Stimulated activated naive CD8-positive, alpha-beta T cell treated with anti-CD3 and anti-CD28 coated beads, Interleukin-15, Interleukin-2, amounts not matched to agents 100 U/mL and 50 U/mL, for 24 hours (primary cell): ENCODE measurements around the gene RAPGEF2.
"Not testable (repeated sequence)": the region's sequence is repeated elsewhere in the genome, so short reads cannot be mapped to it uniquely, and the experiment has no call there.

ENCODE experiments used
- ATAC-seq: fragments of 150-1000 bp; cut with Tn5 transposase; one replicate; pipeline ENCODE4 v1.10.0; 2021
- DNase-seq: peaks from one replicate; pipeline ENCODE4 v3.0.0; 2021

The RAPGEF2 gene, protein sequence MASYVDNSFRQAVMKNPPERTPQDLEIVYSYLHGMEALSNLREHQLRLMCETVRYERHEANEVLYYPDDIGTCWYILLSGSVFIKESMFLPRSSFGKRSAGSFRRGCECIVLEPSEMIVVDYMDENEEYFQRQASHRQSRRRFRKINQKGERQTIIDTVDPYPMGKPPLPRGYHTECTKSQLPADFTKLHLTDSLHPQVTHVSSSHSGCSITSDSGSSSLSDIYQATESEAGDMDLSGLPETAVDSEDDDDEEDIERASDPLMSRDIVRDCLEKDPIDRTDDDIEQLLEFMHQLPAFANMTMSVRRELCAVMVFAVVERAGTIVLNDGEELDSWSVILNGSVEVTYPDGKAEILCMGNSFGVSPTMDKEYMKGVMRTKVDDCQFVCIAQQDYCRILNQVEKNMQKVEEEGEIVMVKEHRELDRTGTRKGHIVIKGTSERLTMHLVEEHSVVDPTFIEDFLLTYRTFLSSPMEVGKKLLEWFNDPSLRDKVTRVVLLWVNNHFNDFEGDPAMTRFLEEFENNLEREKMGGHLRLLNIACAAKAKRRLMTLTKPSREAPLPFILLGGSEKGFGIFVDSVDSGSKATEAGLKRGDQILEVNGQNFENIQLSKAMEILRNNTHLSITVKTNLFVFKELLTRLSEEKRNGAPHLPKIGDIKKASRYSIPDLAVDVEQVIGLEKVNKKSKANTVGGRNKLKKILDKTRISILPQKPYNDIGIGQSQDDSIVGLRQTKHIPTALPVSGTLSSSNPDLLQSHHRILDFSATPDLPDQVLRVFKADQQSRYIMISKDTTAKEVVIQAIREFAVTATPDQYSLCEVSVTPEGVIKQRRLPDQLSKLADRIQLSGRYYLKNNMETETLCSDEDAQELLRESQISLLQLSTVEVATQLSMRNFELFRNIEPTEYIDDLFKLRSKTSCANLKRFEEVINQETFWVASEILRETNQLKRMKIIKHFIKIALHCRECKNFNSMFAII (N-terminal part only)

DNA sequence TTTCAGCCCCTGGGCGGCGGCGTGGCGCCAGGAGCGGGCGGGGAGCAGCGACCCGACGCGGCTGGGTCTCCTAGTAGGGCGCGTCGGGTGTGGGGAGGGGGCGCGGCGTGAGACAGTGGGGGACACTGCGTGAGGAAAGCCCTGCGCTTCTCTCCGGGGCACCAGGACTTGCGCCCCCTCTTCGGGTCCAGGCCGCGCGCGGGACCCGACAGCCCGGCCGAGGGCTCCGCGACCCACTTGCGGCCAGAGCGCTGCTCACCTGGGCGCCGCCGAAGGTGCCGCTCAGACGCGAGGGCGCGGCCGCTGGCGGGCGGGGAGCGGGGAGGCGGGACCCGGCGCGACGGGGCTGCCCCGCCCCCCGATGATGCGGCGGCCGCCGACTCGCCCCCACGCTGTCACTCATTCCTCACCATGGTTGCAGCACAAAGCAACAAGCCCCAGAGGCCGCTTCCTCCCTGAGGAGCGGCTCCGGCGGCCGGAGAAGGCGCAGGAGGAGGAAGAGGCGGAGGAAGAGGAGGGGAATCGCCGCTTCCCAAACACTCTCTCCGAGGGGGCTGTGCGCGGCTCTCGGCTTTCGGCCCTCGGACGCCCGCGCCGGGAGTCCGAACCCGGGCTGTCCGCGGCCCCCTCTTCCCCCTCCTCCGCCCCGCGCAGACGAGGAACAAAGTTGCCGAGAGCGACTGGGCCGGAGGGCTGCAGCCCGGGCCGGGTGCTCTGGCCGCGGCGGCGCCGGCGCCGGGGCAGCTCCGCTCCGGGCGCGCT is at the start of gene RAPGEF2:
RAPGEF2 (plus strand) TSS at position 458 of the 762 bp plus-strand sequence. CDS start 1,084 bp downstream, outside the sequence.
- ATAC-seq, result peak; percentile 88

DNA sequence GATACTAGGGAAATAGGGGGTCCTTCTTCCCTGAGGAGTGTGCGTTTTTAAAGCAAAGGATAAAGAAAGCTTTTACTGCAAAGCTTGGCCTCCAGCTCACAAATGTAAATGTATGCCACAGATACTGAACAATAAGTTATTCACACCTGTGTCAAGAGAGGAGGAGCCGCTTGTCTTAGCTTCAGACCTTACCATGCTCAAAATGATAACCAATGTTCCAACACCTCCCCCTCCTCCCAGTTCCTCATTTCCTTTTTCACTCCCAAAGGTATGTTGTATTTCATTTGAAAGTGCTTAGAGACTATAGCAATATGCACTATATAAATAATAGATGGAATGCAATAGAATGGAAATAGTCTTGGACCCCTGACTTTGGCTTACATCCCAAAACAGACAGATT is 47.0 kb upstream of the RAPGEF2 start:
- ATAC-seq (no peak), DNase-seq (no peak)

More for the DNA sequence above, at the start of gene RAPGEF2:
- DNase-seq, result peak; percentile 89

DNA sequence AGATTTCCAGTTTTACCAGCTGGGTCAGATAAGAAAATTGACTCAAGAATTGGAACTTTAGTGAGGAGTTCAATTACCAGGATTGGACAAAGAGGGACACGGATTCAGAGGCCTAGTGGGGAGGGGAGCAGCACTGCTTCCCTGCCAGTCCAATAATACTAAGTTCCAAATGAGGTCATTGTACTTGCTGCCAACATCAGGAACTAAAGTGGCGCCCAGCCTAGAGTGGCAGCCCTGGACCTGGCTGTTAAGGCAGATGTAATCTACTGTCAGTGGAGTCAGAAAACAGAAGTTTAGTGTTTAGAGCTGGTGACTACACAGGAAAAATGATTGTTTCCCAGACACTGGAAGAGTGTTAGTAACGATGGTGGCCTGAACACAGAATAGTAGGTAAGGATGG is 42.7 kb upstream of the RAPGEF2 start:
- ATAC-seq (no peak), DNase-seq (no peak)

DNA sequence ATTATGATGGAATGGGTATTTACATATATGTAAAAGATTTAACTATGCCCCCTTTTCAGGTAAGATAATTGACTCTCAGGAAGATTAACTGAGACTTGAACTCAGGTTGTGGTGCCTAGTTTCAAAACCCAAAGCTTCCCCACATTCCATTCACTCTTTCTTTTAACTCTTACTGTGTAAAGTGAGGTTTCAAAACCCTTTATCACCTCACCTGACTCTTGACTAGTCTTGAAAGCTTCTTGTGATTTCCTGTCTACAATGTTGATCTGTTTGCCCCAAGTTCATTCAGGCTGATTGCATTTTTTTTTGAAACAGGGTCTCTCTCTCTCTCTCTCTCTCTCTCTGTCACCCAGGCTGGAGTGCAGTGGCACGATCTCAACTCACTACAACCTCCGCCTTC is 40.5 kb upstream of the RAPGEF2 start:
- no peak for DNase-seq
- no peak for ATAC-seq

DNA sequence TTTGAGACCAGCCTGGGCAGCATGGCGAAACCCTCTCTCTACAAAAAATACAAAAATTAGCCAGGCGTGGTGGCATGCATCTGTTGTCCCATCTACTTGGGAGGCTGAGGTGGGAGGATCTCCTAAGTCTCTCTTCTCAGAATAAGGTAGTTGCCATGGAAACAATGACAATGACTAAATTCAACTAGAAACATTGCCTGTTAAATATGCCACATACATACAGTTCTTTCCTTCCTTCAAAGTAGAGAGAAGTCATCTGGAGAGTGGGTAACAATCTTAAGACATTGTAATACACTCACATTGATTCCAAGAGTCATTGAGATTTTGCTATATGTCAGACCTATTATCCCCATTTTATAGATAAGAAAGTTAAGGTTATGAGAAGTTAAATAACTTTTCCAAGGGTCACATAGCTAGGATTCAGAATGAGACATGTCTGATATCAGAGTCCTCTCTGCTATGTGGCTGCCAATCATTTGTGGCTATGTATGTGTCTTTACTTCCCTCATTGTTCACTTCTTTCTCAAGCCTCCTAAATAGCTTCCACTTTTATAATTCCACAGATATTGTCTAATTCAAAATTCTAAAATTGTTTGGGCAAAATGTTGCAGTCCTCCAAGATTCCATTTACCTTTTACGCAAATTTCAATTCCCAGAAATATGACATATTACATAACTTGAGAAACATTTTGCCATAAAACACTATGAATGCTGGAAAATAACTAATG is 37.2 kb upstream of the RAPGEF2 start:
- ATAC-seq (no peak), DNase-seq (no peak)

DNA sequence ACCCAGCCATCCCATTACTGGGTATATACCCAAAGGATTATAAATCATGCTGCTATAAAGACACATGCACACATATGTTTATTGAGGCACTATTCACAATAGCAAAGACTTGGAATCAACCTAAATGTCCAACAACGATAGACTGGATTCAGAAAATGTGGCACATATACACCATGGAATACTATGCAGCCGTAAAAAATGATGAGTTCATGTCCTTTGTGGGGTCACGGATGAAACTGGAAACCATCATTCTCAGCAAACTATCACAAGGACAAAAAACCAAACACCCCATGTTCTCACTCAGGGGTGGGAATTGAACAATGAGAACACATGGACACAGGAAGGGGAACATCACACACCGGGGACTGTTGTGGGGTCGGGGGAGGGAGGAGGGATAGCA is 34.7 kb upstream of the RAPGEF2 start:
- ATAC-seq, DNase-seq: not testable (repeated sequence)

DNA sequence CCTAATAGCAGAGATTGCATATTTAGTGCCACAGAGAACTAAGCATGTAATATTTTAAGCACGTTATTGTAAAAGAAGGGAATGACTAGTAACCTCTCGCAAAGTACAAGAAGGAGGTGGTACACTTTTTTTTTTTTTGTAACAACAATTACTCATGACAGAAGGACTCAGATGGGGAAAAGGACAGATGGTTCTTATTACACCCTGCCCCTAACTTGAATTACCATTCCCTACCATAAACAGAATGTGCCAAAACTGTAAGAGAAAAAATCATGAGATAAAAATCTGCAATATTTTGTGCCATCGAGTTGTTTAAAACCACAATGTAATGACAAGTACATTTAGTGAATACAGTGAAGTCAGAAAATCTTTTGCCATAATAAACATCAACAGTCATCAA is 33.0 kb upstream of the RAPGEF2 start:
- DNase-seq, result no peak
- no peak for ATAC-seq

DNA sequence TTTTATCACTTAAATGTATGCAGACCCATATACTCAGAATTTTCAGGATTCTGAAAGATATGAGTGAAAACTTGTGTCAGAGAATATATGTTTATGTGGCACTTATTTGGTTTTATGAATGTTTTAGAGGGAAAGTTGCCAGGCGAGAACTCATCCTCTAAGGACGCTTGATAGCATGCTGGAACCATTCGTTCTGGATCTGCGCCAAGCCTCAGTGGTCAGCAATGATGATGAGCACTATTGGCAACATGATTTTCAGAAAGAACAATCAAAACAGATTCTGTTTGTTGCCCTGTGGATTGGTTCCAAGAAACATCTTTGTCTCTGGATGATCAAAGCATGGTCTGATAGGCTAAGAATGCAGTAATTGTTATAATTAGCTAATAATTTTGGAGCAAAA is 32.1 kb upstream of the RAPGEF2 start:
- no peak for ATAC-seq

DNA sequence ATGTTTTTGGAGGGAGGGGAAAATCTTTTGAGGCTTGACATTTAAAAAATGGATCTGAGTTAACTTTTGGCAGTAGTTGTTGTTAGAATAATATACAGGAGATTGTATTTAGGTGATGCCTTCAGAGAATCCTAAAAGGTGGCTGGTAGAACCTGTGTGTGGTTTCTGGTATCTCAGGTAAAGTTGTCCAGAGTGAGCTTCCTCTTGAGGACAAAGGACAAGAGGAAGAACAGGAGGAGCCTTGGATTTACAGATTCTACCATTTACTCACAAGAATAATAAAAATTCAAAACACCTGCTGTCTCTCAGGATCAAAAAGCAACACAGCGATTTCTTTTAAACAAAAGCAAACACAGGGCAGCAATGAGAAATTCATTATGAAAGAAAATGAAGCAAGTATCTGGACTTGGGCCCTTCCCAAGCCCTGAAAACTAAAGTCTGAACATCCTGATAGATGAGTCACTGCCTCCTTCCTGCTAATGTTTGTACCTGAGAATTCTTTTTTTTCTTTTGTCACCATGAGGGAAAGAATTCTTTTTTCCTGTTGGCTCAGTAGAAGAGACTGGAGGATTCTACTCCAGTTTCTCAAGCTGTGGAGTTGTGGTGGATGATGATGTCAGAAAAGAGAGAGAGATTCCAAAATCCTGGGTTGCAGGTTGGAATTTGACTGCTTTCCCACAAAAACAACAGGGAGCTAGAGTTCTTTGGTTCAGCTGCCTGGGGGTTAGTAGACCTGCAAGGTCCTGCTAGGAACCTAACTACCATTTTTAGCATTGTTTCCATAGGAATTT is 31.5 kb upstream of the RAPGEF2 start:
- no peak for ATAC-seq
- DNase-seq, result no peak

More for the DNA sequence above, 32.1 kb upstream of the RAPGEF2 start:
- no peak for DNase-seq

DNA sequence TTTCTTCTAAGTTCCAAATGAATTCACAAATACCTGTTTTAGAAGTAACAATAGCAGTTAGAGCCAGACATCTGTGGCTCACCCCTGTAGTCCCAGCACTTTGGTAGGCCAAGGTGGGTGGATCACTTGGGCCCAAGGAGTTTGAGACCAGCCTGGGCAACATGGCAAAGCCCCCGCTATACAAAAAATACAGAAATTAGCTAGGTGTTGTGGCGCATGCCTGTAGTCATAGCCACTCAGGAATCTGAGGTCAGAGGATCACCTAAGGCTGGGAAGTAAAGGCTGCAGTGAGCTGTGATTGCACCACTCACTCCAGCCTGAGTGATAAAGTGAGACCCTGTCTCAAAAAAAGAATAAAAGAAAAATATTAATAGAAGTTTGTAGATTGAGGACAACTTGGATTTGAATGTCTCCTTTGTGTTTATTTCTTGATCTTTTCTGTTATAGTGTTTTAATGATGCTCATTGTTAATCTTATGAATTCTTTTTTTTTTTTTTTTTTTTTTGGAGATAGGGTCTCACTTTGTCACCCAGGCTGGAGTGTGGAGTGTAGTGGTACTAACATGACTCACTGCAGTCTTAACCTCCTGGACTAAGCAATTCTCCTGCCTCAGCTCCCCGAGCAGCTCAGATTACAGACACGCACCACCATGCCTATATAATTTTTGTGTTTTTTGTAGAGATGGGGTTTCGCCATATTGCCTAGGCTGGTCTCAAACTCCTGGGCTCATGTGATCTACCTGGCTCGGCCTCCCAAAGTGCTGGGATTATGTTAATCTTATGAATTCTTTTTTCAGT is 30.7 kb upstream of the RAPGEF2 start:
- no peak for DNase-seq
- ATAC-seq, result no peak

DNA sequence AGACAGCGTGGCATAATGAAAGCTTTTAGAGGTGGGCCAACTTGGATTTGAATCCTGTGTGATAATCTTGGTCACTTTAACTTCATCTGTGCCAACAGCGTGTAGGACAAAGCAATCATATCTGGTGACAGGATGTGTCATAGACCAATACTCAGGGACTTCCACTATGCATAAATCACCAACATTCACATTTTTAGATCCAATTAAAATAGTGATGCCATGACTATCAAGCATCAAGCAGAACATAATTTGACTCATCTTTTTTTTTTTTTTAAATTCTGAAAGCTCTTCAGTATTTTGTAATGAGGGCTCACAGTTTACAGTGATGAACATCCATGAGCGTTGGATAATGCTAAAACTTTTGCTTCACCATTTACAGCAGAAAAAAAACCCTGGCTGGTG is 27.3 kb upstream of the RAPGEF2 start:
- DNase-seq (no peak), ATAC-seq (peak; percentile 21)

DNA sequence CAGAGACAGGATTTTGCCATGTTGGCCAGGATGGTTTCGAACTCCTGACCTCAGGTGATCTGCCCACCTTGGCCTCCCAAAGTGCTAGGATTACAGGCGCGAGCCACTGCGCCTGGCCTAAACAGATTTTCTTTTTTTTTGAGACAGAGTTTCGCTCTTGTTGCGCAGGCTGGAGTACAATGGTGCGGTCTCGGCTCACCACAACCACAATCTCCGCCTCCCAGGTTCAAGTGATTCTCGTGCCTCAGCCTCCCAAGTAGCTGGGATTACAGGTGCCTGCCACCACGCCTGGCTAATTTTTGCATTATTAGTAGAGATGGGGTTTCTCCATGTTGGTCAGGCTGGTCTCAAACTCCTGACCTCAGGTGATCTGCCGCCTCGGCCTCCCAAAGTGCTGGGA is 25.9 kb upstream of the RAPGEF2 start:
- not testable (repeated sequence) for DNase-seq, ATAC-seq

DNA sequence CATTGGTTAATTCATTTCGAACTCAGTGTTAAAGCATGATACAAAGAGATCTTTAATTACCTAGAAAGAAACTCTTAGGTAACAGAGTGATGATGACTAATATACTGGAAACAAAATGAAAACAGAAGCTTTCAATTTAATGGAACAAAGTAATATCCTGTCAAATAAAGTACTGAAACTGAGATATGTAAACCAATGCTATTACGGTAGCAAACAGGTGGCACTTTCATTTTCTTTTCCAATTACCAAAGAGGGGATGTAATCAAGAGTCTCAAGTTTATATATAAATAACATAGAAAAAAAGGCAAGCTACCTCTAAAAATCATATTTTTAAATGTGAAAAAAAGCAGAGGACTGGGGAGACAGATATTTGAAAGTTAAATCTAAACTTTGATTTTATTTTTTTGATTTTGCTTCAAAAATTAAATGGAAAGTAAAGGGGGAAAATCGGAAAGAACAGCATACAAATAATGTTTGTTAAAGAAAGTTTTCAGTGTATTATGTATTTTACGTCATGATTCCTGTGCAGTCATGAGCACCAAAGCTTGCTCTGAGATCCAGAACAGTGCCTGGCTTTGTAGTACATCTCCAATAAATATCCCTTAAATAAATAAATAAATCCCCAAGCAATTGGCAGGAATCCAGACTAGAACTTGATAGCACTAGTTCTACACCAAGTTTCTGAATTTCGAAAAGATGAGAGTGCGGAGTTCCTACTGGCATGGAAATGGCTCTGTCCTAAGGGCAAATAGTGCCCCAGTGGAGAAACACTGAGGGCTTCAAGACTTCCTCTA is 25.0 kb upstream of the RAPGEF2 start:
- DNase-seq, result no peak
- peak; percentile 87 for ATAC-seq

DNA sequence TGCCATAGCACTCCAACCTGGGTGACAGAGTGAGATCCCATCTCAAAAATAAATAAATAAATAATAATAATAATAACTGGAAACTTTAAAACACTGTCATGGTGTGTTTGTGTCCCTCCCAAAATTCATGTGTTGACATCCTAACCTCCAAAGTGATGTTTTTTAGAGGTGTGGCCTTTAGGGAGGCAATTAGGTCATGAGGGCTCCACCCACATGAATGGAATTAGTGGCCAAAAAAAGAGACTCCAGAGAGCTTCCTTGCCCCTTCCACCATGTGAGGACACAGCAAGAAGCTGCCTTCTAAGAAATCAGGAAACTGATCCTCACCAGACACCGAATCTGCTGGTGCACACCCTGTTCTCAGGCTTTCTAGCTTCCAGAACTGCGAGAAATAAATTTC is 23.8 kb upstream of the RAPGEF2 start:
- ATAC-seq, result no peak
- DNase-seq, result no peak

DNA sequence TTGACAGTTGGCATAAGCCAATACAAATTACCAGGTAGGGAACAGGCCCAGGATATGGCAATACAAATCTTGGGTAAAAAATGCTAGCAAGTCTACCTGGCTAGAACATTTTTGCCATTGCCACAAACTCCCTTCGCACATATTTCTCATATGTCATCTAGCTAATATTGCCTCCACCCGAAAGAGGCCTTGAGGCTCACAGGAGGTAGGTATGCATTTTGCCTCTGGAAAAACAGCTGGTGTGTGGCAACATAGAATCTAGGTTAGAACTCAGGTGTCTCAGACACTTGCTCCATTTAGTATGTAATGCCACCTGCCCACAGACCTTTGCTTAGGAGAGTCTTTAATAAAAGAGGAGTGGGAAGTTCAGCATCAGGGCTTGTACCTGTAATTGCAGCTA is 16.3 kb upstream of the RAPGEF2 start:
- ATAC-seq, result no peak
- DNase-seq, result no peak

DNA sequence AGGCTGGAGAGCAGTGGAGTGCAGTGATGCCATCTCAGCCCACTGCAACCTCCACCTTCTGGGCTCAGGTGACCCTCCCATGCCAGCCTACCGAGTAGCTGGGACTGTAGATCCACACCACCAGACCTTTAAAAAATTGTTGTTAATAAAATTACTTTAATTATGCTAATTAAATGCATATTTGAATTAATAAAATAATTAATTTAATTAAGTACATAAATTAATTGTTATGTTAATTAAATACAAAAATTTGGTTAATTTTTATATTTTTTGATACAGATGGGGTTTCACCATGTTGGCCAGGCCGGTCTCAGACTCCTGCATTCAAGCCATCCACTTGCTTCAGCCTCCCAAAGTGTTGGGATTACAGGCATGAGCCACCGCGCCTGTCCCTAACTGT is 12.6 kb upstream of the RAPGEF2 start:
- ATAC-seq (no peak), DNase-seq (no peak)

DNA sequence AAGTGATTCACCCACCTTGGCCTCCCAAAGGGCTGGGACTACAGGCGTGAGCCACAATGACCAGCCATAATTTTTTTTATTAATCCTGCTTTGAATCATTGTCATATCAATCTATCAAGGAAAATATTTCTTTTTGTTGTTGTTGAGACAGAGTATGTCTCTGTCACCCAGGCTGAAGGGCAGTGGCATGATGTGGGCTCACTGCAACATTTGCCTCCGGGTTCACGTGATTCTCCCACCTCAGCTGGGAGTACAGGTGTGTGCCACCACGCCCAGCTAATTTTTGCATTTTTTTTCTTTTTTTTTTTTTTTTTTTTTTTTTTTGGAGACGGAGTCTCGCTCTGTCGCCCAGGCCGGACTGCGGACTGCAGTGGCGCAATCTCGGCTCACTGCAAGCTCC is 8.7 kb upstream of the RAPGEF2 start:
- not testable (repeated sequence) for ATAC-seq, DNase-seq

DNA sequence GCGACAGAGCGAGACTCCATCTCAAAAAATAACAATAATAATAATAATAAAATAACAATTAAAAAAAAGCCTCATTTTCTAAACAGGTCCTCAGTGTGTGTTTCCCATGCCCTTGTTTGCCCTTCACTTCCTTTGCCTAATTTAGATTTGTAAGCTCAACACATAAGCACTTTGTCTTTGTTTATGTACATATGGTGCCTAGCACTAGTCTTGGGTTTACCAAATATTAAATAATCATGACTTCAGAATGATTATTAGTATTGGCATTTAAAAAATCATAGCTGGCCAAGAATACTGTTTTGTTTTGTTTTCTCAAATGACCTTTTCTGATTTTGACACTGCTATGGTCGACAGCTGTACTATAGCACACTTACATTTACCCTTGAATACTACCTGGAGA is 6.4 kb upstream of the RAPGEF2 start:
- DNase-seq (no peak), ATAC-seq (no peak)

DNA sequence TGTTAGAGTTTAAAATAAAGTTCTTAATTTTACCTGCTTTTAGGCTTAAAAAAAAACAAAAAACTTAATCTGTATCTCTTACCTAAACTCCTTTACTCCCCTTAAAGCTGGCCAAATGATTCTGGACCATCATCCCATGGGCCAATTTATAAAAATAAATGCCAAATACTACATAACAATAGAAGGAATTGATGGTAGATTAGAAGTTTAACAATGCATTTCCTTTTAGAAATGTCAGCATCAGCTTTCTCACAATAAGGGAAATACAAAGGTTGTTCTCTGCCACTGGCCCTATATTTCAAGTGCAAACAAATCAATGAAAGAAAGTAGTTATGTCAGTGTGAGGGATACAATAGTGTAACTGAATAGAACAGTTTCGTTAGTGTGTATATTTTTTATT is 5.7 kb upstream of the RAPGEF2 start:
- no peak for ATAC-seq
- no peak for DNase-seq
